Activated B cell treated with CpG ODN at 0.5 μM for 24 hours (primary cell): ENCODE results near the gene S100A1. TPM values are rescaled to one million over a fixed set of nuclear protein-coding genes. Genes with fewer than 3 reads are reported as not detected.
"Not testable (repeated sequence)": the region's sequence is repeated elsewhere in the genome, so short reads cannot be mapped to it uniquely, and the experiment has no call there.

ENCODE experiments used
- ATAC-seq: fragments of 200-7000 bp; cut with Tn5 transposase; one replicate; pipeline ENCODE4 v1.10.0; 2021; ENCODE audit warnings: low read depth, mild to moderate bottlenecking, moderate library complexity
- CTCF ChIA-PET: fragments of 350-600 bp; sonication (Branson Sonifier 250); formaldehyde crosslinking; loops from one replicate; lab custom pipeline; 2021; ENCODE audit warnings: antibody characterized with exemption; lab: Charles Lee
- POLR2A ChIA-PET: fragments of 350-600 bp; sonication (Branson Sonifier 250); formaldehyde crosslinking; loops from one replicate; lab custom pipeline; 2021; ENCODE audit warnings: antibody characterized with exemption; lab: Charles Lee
- DNase-seq: peaks from one replicate; pipeline ENCODE4 v3.0.0; 2022
- H3K27ac Mint-ChIP-seq: one replicate; pipeline ENCODE4 v1.8.0; 2020; ENCODE audit warnings: mixed read lengths
- H3K27me3 Mint-ChIP-seq: one replicate; pipeline ENCODE4 v1.8.0; 2021; ENCODE audit warnings: mixed read lengths
- H3K36me3 Mint-ChIP-seq: one replicate; pipeline ENCODE4 v1.8.0; 2021; ENCODE audit warnings: low read depth, mixed read lengths
- H3K4me1 Mint-ChIP-seq: one replicate; pipeline ENCODE4 v1.8.0; 2021; ENCODE audit warnings: mixed read lengths
- H3K4me3 Mint-ChIP-seq: one replicate; pipeline ENCODE4 v1.8.0; 2020; ENCODE audit warnings: mild to moderate bottlenecking, mixed read lengths
- H3K9me3 Mint-ChIP-seq: one replicate; pipeline ENCODE4 v1.8.0; 2020; ENCODE audit warnings: mixed read lengths
- intact Hi-C: fragments of 100-400 bp; cut with micrococcal nuclease; formaldehyde crosslinking; loops from one replicate; pipeline ENCODE4 v1.15.1; 2024
- total RNA-seq: library from RNA; stranded (reverse); gene quantifications from 2 replicates; pipeline ENCODE4 v1.2.3, GENCODE V29; 2022
- TF ChIP-seq, protein P1 (sequence below): fragments of 200-600 bp; IDR thresholded peaks from one replicate; pipeline ENCODE4 v1.8.0; 2022; ENCODE audit warnings: antibody characterized with exemption, mild to moderate bottlenecking

The S100A1 gene
- total RNA-seq, 1 donor from 2014 or later = 0.31 TPM

- H3K36me3 Mint-ChIP-seq = no peaks in the 10 kb centered on the region
- ChIA-PET POLR2A (no interaction called here), CTCF (interaction anchor here (0.9 to 1.3 kb wide), 2 partner anchors 12 to 42 kb away, joined by 3 to 5 read pairs; partner anchors contain the start of gene S100A13)
- ATAC-seq (no peak), DNase-seq (no peak)
- H3K4me1 Mint-ChIP-seq = no peaks in the 10 kb centered on the region
- no peaks in the 10 kb centered on the region for H3K9me3 Mint-ChIP-seq
- H3K27me3 Mint-ChIP-seq = no peaks in the 10 kb centered on the region
- TF ChIP-seq, protein P1, sequence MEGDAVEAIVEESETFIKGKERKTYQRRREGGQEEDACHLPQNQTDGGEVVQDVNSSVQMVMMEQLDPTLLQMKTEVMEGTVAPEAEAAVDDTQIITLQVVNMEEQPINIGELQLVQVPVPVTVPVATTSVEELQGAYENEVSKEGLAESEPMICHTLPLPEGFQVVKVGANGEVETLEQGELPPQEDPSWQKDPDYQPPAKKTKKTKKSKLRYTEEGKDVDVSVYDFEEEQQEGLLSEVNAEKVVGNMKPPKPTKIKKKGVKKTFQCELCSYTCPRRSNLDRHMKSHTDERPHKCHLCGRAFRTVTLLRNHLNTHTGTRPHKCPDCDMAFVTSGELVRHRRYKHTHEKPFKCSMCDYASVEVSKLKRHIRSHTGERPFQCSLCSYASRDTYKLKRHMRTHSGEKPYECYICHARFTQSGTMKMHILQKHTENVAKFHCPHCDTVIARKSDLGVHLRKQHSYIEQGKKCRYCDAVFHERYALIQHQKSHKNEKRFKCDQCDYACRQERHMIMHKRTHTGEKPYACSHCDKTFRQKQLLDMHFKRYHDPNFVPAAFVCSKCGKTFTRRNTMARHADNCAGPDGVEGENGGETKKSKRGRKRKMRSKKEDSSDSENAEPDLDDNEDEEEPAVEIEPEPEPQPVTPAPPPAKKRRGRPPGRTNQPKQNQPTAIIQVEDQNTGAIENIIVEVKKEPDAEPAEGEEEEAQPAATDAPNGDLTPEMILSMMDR = no peak
- no peak overlapping the region for H3K27ac Mint-ChIP-seq
- intact Hi-C loops = no loop called here
- no peak overlapping the region for H3K4me3 Mint-ChIP-seq
These were observed 43.2 kb upstream of the S100A1 start for GRCh38 chr1:153585006-153585405.

DNA sequence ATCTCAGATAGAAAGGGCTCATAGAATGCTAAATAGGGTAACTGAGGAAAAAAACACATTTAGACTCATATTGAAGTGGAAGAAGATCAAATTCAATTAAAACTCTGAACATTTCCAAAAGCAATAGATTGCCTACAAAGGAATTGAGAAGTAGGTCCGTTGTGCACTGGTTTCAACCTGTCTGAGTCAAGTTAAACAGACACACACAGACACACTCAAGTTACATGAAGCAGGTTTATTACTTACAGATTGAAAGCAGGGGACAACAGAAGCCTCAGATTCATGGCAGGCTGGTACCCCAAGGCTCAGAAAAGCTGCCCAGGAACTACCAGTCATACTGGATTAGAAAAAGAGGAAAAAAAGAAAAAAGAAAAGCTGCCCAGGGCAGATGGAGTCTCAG is 41.9 kb upstream of the S100A1 start:
- TF ChIP-seq, protein P1 = no peak
- ChIA-PET POLR2A (interaction anchor here (1.2 kb wide), 1 partner anchor 13 kb away, joined by 4 read pairs; no protein-coding TSS in a partner anchor), CTCF (no interaction called here)
- no peak overlapping the region for H3K4me3 Mint-ChIP-seq
- H3K27me3 Mint-ChIP-seq = no peaks in the 10 kb centered on the region
- no peaks in the 10 kb centered on the region for H3K36me3 Mint-ChIP-seq
- ATAC-seq (no peak), DNase-seq (no peak)
- H3K4me1 Mint-ChIP-seq = no peaks in the 10 kb centered on the region
- H3K9me3 Mint-ChIP-seq = no peaks in the 10 kb centered on the region
- H3K27ac Mint-ChIP-seq = no peak overlapping the region
- intact Hi-C loops = no loop called here

DNA sequence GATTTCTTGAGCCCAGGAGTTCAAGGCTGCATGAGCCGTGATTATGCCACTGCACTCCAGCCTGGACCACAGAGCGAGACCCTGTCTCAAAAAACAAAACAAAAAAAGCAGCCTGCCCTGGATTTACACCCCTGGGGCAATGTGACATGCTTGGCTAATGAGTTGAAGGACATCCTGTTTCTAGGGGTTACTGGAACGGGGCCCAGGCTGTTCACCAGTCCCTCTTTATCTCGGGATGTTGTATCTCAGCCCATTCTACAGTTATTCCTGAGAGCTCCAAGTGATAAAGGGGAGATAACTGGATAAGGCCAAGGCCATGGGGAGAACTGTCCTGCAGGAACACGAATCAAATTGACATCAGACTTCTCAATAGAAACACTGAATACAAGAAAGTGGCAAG is 40.9 kb upstream of the S100A1 start:
- Mint-ChIP-seq H3K27ac (no peak overlapping the region), H3K27me3 (no peaks in the 10 kb centered on the region), H3K4me1 (no peaks in the 10 kb centered on the region), H3K4me3 (no peak overlapping the region), H3K9me3 (no peaks in the 10 kb centered on the region), H3K36me3 (no peaks in the 10 kb centered on the region)
- intact Hi-C loops = no loop called here
- no peak for DNase-seq
- CTCF ChIA-PET = no interaction called here
- POLR2A ChIA-PET = interaction anchor here (1.2 kb wide), 1 partner anchor 12 kb away, joined by 4 read pairs; no protein-coding TSS in a partner anchor
- TF ChIP-seq, protein P1 = no peak
- no peak for ATAC-seq

GRCh38 chr1:153588033-153588432 is 40.2 kb upstream of the S100A1 start:
- POLR2A ChIA-PET, H3K36me3 Mint-ChIP-seq, H3K27me3 Mint-ChIP-seq, H3K4me1 Mint-ChIP-seq, intact Hi-C loops, H3K4me3 Mint-ChIP-seq, H3K9me3 Mint-ChIP-seq, ATAC-seq, H3K27ac Mint-ChIP-seq, DNase-seq: not testable (repeated sequence)
- CTCF ChIA-PET = interaction anchor here (0.6 kb wide), 1 partner anchor 92 kb away, joined by 3 read pairs; no protein-coding TSS in a partner anchor

DNA sequence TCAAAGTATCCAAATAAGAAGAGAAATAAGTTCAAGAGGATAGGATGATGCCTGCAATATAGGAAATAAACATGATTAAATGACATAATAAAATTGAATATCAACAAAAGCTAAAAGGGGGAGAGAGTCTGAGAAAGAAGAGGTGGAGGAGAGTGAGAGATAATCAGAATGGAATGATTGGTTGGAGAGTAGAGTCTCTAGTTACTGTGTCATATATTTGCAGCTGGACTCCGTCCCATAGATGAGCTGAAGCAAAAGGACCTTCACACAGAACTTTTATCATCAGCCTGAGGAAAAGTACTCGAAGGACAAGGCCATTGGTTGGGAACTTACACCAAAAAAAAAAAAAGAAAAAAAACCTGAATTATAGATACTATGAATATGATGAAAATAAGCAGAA is 39.8 kb upstream of the S100A1 start:
- ChIA-PET CTCF (interaction anchor here (0.6 kb wide), 1 partner anchor 92 kb away, joined by 3 read pairs; no protein-coding TSS in a partner anchor), POLR2A (interaction anchor here (0.8 kb wide), 1 partner anchor 194 kb away, joined by 6 read pairs; no protein-coding TSS in a partner anchor)
- Mint-ChIP-seq H3K27ac (no peak overlapping the region), H3K9me3 (no peaks in the 10 kb centered on the region), H3K27me3 (no peaks in the 10 kb centered on the region), H3K36me3 (no peaks in the 10 kb centered on the region), H3K4me1 (no peaks in the 10 kb centered on the region), H3K4me3 (no peak overlapping the region)
- ATAC-seq = no peak
- TF ChIP-seq, protein P1 = no peak
- no peak for DNase-seq
- intact Hi-C loops = no loop called here

- DNase-seq (no peak), ATAC-seq (no peak)
- Mint-ChIP-seq H3K27ac (no peak overlapping the region), H3K9me3 (no peaks in the 10 kb centered on the region), H3K4me1 (peaks cover 13% of the 10 kb centered on the region), H3K27me3 (no peaks in the 10 kb centered on the region), H3K4me3 (no peak overlapping the region), H3K36me3 (no peaks in the 10 kb centered on the region)
- TF ChIP-seq, protein P1 = no peak
- ChIA-PET CTCF (no interaction called here), POLR2A (interaction anchor here (0.6 to 1.7 kb wide), 3 partner anchors 17 to 41 kb away, joined by 3 to 9 read pairs (median 4); partner anchors contain the start of gene CHTOP)
- intact Hi-C loops = no loop called here
These were observed 35.5 kb upstream of the S100A1 start for GRCh38 chr1:153592748-153593147.
